Small intestine (tissue), 7 donors: ENCODE measurements around the gene MID1. TPM values are rescaled to one million over a fixed set of nuclear protein-coding genes. Genes with fewer than 3 reads are reported as not detected.
A peak's percentile ranks its signal among the peaks of the same experiment; 100 is the strongest.

Source experiments
- DNase-seq, 2 donors: peaks; one replicate each; pipeline versions ENCODE4 v3.0.0 to v3.0.0-alpha.2; 2013
- FAIRE-seq: peaks from 2 replicates; lab custom pipeline; 2012; peaks lifted over from hg19 to GRCh38; lab: Jason Lieb, UNC
- H3K27ac ChIP-seq, 3 donors: one replicate each; pipeline ENCODE4 v1.5.1; 2013; ENCODE audit warnings: low read length in 2 of 3, mild to moderate bottlenecking in 2 of 3, control low read depth in 1 of 3, inconsistent platforms in 1 of 3, low read depth in 1 of 3, moderate library complexity in 1 of 3
- H3K27me3 ChIP-seq, 3 donors: one replicate each; pipeline ENCODE4 v1.6.1; 2013; ENCODE audit warnings: low read length in 3 of 3, inconsistent platforms in 1 of 3; ENCODE audit not compliant: control insufficient read depth in 3 of 3, insufficient read depth in 3 of 3
- H3K36me3 ChIP-seq, 3 donors: one replicate each; pipeline ENCODE4 v1.6.1; 2013; ENCODE audit warnings: low read length in 3 of 3, inconsistent platforms in 1 of 3, low read depth in 1 of 3, mild to moderate bottlenecking in 1 of 3, moderate library complexity in 1 of 3; ENCODE audit not compliant: control insufficient read depth in 3 of 3, insufficient read depth in 2 of 3
- H3K4me1 ChIP-seq, 3 donors: one replicate each; pipeline ENCODE4 v1.6.1; 2013; ENCODE audit warnings: low read length in 2 of 3, inconsistent platforms in 1 of 3, low read depth in 1 of 3, mild to moderate bottlenecking in 1 of 3, moderate library complexity in 1 of 3; ENCODE audit not compliant: control insufficient read depth in 3 of 3, insufficient read depth in 2 of 3
- H3K4me3 ChIP-seq, 3 donors: one replicate each; pipeline ENCODE4 v1.5.1; 2013; ENCODE audit warnings: low read length in 3 of 3, control low read depth in 1 of 3, inconsistent platforms in 1 of 3, low read depth in 1 of 3, mild to moderate bottlenecking in 1 of 3, moderate library complexity in 1 of 3
- H3K9me3 ChIP-seq, 2 donors: one replicate each; pipeline ENCODE4 v1.6.1; 2013; ENCODE audit warnings: low read depth in 1 of 2, low read length in 1 of 2; ENCODE audit not compliant: control insufficient read depth in 2 of 2, insufficient read depth in 1 of 2
- WGBS, 3 donors: extraction: QIAGEN DNeasy Blood & Tissue Kit; methylation state at CpG; one replicate each; pipeline ENCODE4 v1.1.7; 2013; 5-methylcytosine and 5-hydroxymethylcytosine counted together
- polyA plus RNA-seq, 4 donors: library from polyadenylated mRNA; stranded (reverse) in 3 of 4; unstranded in 1 of 4; fragments of 200-250 nt in 3 of 4; fragments of 120-200 nt in 1 of 4; gene quantifications; one replicate each; pipeline versions ENCODE4 v1.2.1 to v1.2.3, GENCODE V29; 2013
- donor health status: healthy with polysubstance abuse.
- donor health status: control.
- donor health status: control.
- donor health status: Bipolar disorder and iron deficiency.
- donor health status: healthy.

MID1 gene
- polyA plus RNA-seq, 4 donors: 1.9 to 11.6 (median 4.6) TPM

GRCh38 chrX:10578527-10578926 is 41.9 kb downstream of the MID1 start:
- 78 to 84% (median 79%) methylated on average over 2 of the region's 2 CpGs for WGBS, 3 donors
- FAIRE-seq: no peak
- no peaks in the 10 kb centered on the region for H3K36me3 ChIP-seq
- H3K4me3 ChIP-seq: no peak overlapping the region
- no peaks in the 10 kb centered on the region for H3K27me3 ChIP-seq
- peaks cover 0 to 10% (median 0%) of the 10 kb centered on the region in 3 donors for H3K4me1 ChIP-seq
- peak overlapping the region in 1 of 3 donors; percentile 30 for H3K27ac ChIP-seq
- peaks cover 0 to 6% of the 10 kb centered on the region in 2 donors for H3K9me3 ChIP-seq
- no peak for DNase-seq

- peak overlapping the region in 1 of 3 donors; percentile 30 for H3K27ac ChIP-seq
- WGBS, 3 donors: 8 to 39% (median 17%) methylated on average over 2 of the region's 2 CpGs
- peak; percentile 22 to 45 for DNase-seq
Measured at GRCh38 chrX:10577853-10578252, 42.5 kb downstream of the MID1 start.

GRCh38 chrX:10576777-10577447 is 43.5 kb downstream of the MID1 start:
- H3K27me3 ChIP-seq: no peaks in the 10 kb centered on the region
- peaks cover 0 to 8% (median 0%) of the 10 kb centered on the region in 3 donors for H3K4me1 ChIP-seq
- no peak for DNase-seq
- H3K36me3 ChIP-seq: no peaks in the 10 kb centered on the region
- peak overlapping the region in 1 of 3 donors; percentile 58 for H3K27ac ChIP-seq
- H3K9me3 ChIP-seq: peaks cover 0 to 6% of the 10 kb centered on the region in 2 donors
- 75 to 93% (median 77%) methylated on average over 13 to 16 of the region's 16 CpGs for WGBS, 3 donors
- no peak for FAIRE-seq
- no peak overlapping the region for H3K4me3 ChIP-seq

More at GRCh38 chrX:10577853-10578252, 42.5 kb downstream of the MID1 start:
- Histone ChIP-seq H3K4me1 (peaks cover 0 to 10% (median 0%) of the 10 kb centered on the region in 3 donors), H3K27me3 (no peaks in the 10 kb centered on the region), H3K36me3 (no peaks in the 10 kb centered on the region), H3K4me3 (no peak overlapping the region), H3K9me3 (peaks cover 0 to 6% of the 10 kb centered on the region in 2 donors)
- FAIRE-seq: no peak

GRCh38 chrX:10576186-10576585 is 44.2 kb downstream of the MID1 start:
- Histone ChIP-seq H3K9me3 (peaks cover 0 to 6% of the 10 kb centered on the region in 2 donors), H3K27me3 (no peaks in the 10 kb centered on the region), H3K4me1 (peaks cover 0 to 8% (median 0%) of the 10 kb centered on the region in 3 donors), H3K4me3 (no peak overlapping the region), H3K36me3 (no peaks in the 10 kb centered on the region), H3K27ac (no peak overlapping the region)
- DNase-seq (no peak), FAIRE-seq (no peak)
- 65 to 82% (median 76%) methylated on average over 4 of the region's 4 CpGs for WGBS, 3 donors

- peaks cover 0 to 6% of the 10 kb centered on the region in 2 donors for H3K9me3 ChIP-seq
- no peaks in the 10 kb centered on the region for H3K36me3 ChIP-seq
- FAIRE-seq (no peak), DNase-seq (peak in 1 of 2 donors; percentile 1)
- peaks cover 0 to 8% (median 0%) of the 10 kb centered on the region in 3 donors for H3K4me1 ChIP-seq
- no peak overlapping the region for H3K27ac ChIP-seq
- no peak overlapping the region for H3K4me3 ChIP-seq
- no peaks in the 10 kb centered on the region for H3K27me3 ChIP-seq
- WGBS, 3 donors: 76 to 82% (median 78%) methylated on average over 4 of the region's 4 CpGs
Measured at GRCh38 chrX:10574663-10575062, 45.7 kb downstream of the MID1 start.

GRCh38 chrX:10571260-10571659 is 49.1 kb downstream of the MID1 start:
- WGBS, 3 donors: 74 to 79% (median 79%) methylated on average over 1 of the region's 1 CpG
- DNase-seq (no peak), FAIRE-seq (no peak)
- Histone ChIP-seq H3K9me3 (peaks cover 0 to 6% of the 10 kb centered on the region in 2 donors), H3K4me1 (no peaks in the 10 kb centered on the region), H3K4me3 (no peak overlapping the region), H3K36me3 (peaks cover 0 to 7% (median 0%) of the 10 kb centered on the region in 3 donors), H3K27ac (no peak overlapping the region), H3K27me3 (no peaks in the 10 kb centered on the region)

GRCh38 chrX:10570601-10571000 is 49.8 kb downstream of the MID1 start:
- no peak overlapping the region for H3K4me3 ChIP-seq
- WGBS, 3 donors: 92 to 94% (median 93%) methylated on average over 1 of the region's 1 CpG
- DNase-seq (no peak), FAIRE-seq (no peak)
- peaks cover 0 to 6% of the 10 kb centered on the region in 2 donors for H3K9me3 ChIP-seq
- no peaks in the 10 kb centered on the region for H3K27me3 ChIP-seq
- no peaks in the 10 kb centered on the region for H3K4me1 ChIP-seq
- no peak overlapping the region for H3K27ac ChIP-seq
- H3K36me3 ChIP-seq: peaks cover 0 to 7% (median 0%) of the 10 kb centered on the region in 3 donors

- Histone ChIP-seq H3K9me3 (peaks cover 0 to 6% of the 10 kb centered on the region in 2 donors), H3K4me3 (no peak overlapping the region), H3K27ac (no peak overlapping the region), H3K27me3 (no peaks in the 10 kb centered on the region), H3K4me1 (no peaks in the 10 kb centered on the region), H3K36me3 (peaks cover 0 to 7% (median 0%) of the 10 kb centered on the region in 3 donors)
- WGBS, 3 donors: 62 to 82% (median 74%) methylated on average over 4 of the region's 4 CpGs
- FAIRE-seq (no peak), DNase-seq (no peak)
Measured at GRCh38 chrX:10569946-10570345, 50.4 kb downstream of the MID1 start.
